H1 (cell line): ENCODE measurements around the gene HMGN1. TPM values are rescaled to one million over a fixed set of nuclear protein-coding genes. Genes with fewer than 3 reads are reported as not detected.

ENCODE experiments used
- BCL11A ChIP-seq, 2 experiments: IDR thresholded peaks; one replicate each; pipeline ENCODE4 v1.6.1; 2011; ENCODE audit warnings: low read depth in 2 of 2, low read length in 2 of 2, mild to moderate bottlenecking in 2 of 2
- CBX5 ChIP-seq: fragments of 300-800, 300-1000 bp; sonication (generic); IDR thresholded peaks from 2 replicates; pipeline ENCODE4 v1.7.1; 2016; ENCODE audit warnings: antibody characterized with exemption, low read length, low read depth
- CEBPB ChIP-seq: IDR thresholded peaks from 2 replicates; pipeline ENCODE4 v1.6.1; 2012; ENCODE audit warnings: low read depth, low read length
- CHD1 ChIP-seq: IDR thresholded peaks from 2 replicates; pipeline ENCODE4 v1.6.1; 2012; ENCODE audit warnings: low read depth, low read length, improper control_type of control experiment
- CHD7 ChIP-seq: fragments of 300-600 bp; sonication (generic); IDR thresholded peaks from 2 replicates; pipeline ENCODE4 v1.7.1; 2012; ENCODE audit warnings: low read length, moderate library complexity, mild to moderate bottlenecking, inconsistent platforms; ENCODE audit not compliant: insufficient replicate concordance
- E2F6 ChIP-seq: IDR thresholded peaks from 2 replicates; pipeline ENCODE4 v1.6.1; 2012; ENCODE audit warnings: inconsistent platforms
- EGR1 ChIP-seq: IDR thresholded peaks from 2 replicates; pipeline ENCODE4 v1.6.1; 2011; ENCODE audit warnings: low read depth, low read length, borderline replicate concordance
- KDM5A ChIP-seq: fragments of 200-600 bp; IDR thresholded peaks from 2 replicates; pipeline ENCODE4 v1.7.1; 2012; ENCODE audit warnings: mild to moderate bottlenecking, low read length, inconsistent platforms, mixed read lengths
- NRF1 ChIP-seq: IDR thresholded peaks from 2 replicates; pipeline ENCODE4 v1.6.1; 2011; ENCODE audit warnings: mild to moderate bottlenecking, low read depth, low read length, improper control_type of control experiment
- POU5F1 ChIP-seq: IDR thresholded peaks from 2 replicates; pipeline ENCODE4 v1.6.1; 2011; ENCODE audit warnings: low read depth, mild to moderate bottlenecking, low read length, moderate library complexity
- polyA plus RNA-seq, 7 experiments: library from polyadenylated mRNA; depleted of rRNA in 3 of 7; stranded (reverse) in 5 of 7; unstranded in 2 of 7; fragments of >200 nt in 5 of 7; fragments of 200-250 nt in 2 of 7; gene quantifications; 1 replicate in 5 of 7; 2 replicates in 1 of 7; 4 replicates in 1 of 7; pipeline versions ENCODE4 v1.2.1 to v1.2.3, GENCODE V29; 2011 to 2013; ENCODE audit warnings: missing spikeins in 2 of 7, mixed read lengths in 2 of 7
- total RNA-seq: library from RNA; stranded (reverse); fragmentation: NEBNext Ultra II Directional; extraction: Animal tissue kit (Norgen Biotek cat#: 25700); gene quantifications from 2 replicates; pipeline ENCODE4 v1.2.1, GENCODE V29; 2021
- TF ChIP-seq, protein P1 (sequence below): IDR thresholded peaks from 2 replicates; pipeline ENCODE4 v1.6.1; 2011; ENCODE audit warnings: low read depth, mild to moderate bottlenecking, low read length; ENCODE audit not compliant: insufficient read depth

Gene HMGN1
- total and polyA plus RNA-seq, 2 of the 8 experiments (the other 6 are each of a cell fraction or from before 2014, with no cell fraction given) = 279 to 505 TPM

- TF ChIP-seq CHD7 (no peak), E2F6 (no peak), EGR1 (no peak), POU5F1 (no peak), NRF1 (no peak), KDM5A (no peak), CEBPB (no peak), BCL11A (IDR thresholded peaks at IDR 0.05; ENCODE audit: low read depth in 2 of 2, low read length in 2 of 2) (no peak), CHD1 (no peak), CBX5 (no peak)
- TF ChIP-seq, protein P1, sequence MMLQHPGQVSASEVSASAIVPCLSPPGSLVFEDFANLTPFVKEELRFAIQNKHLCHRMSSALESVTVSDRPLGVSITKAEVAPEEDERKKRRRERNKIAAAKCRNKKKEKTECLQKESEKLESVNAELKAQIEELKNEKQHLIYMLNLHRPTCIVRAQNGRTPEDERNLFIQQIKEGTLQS = no peak
Measured at GRCh38 chr21:39334611-39335010, 14.3 kb downstream of the HMGN1 start (continued).
